Breast epithelium (tissue), 4 donors: ENCODE results near the gene GON4L. TPM values are rescaled to one million over a fixed set of nuclear protein-coding genes. Genes with fewer than 3 reads are reported as not detected.
"Not testable (repeated sequence)": the region's sequence is repeated elsewhere in the genome, so short reads cannot be mapped to it uniquely, and the experiment has no call there.

Experiments used
- DNase-seq, 2 donors: peaks; one replicate each; pipeline ENCODE4 v3.0.0-alpha.2; 2019; ENCODE audit warnings: low spot score in 2 of 2
- H3K27ac ChIP-seq, 2 donors: fragments of 200-600 bp; sonication (generic) in 1 of 2; one replicate each; pipeline ENCODE4 v1.5.1; 2016 to 2019; ENCODE audit warnings: mild to moderate bottlenecking in 1 of 2
- H3K27me3 ChIP-seq, 2 donors: fragments of 200-600 bp; sonication (generic) in 1 of 2; one replicate each; pipeline versions ENCODE4 v1.5.1 to v1.6.0; 2017 to 2019; ENCODE audit warnings: control low read depth in 1 of 2, mild to moderate bottlenecking in 1 of 2
- H3K36me3 ChIP-seq: fragments of 200-600 bp; one replicate; pipeline ENCODE4 v1.5.1; 2019
- H3K4me1 ChIP-seq, 2 donors: fragments of 200-600 bp; sonication (generic); one replicate each; pipeline ENCODE4 v1.5.1; 2016 to 2019; ENCODE audit warnings: control low read depth in 1 of 2
- H3K4me3 ChIP-seq, 3 donors: fragments of 200-600 bp; sonication (generic); 1 replicate in 2 of 3; 2 replicates in 1 of 3; pipeline ENCODE4 v1.5.1; 2016 to 2019; ENCODE audit warnings: mild to moderate bottlenecking in 3 of 3, moderate library complexity in 2 of 3
- H3K9me3 ChIP-seq, 2 donors: fragments of 200-600 bp; sonication (generic) in 1 of 2; one replicate each; pipeline ENCODE4 v1.5.1; 2016 to 2019; ENCODE audit warnings: control low read depth in 1 of 2
- CTCF ChIP-seq, 3 donors: fragments of 450-650 bp; IDR thresholded peaks; one replicate each; pipeline ENCODE4 v1.5.1; 2016 to 2017; ENCODE audit warnings: antibody characterized with exemption in 3 of 3, mild to moderate bottlenecking in 3 of 3, moderate library complexity in 3 of 3
- POLR2A ChIP-seq: fragments of 450-650 bp; IDR thresholded peaks from one replicate; pipeline ENCODE4 v1.6.1; 2016; ENCODE audit warnings: antibody characterized with exemption, mild to moderate bottlenecking, moderate library complexity
- POLR2AphosphoS5 ChIP-seq, 3 donors: sonication (generic); formaldehyde crosslinking; IDR thresholded peaks; one replicate each; pipeline ENCODE4 v1.6.1; 2017; ENCODE audit warnings: antibody characterized with exemption in 3 of 3
- intact Hi-C: fragments of 100-400 bp; cut with DNase I; formaldehyde crosslinking; loops from one replicate; pipeline ENCODE4 v1.15.1; 2023; ENCODE audit warnings: low total_unique reads
- total RNA-seq, 3 donors: library from RNA; depleted of rRNA; stranded (reverse); fragments of >200 nt; gene quantifications; one replicate each; pipeline ENCODE4 v1.1.0, GENCODE V29; 2016

GON4L gene
- total RNA-seq, 3 donors from 2014 or later: 33.3 to 56.4 (median 56.1) TPM

- TF ChIP-seq POLR2A (no peak), CTCF (IDR thresholded peaks at IDR 0.05) (no peak), POLR2AphosphoS5 (IDR thresholded peaks at IDR 0.05) (no peak)
- no peaks in the 10 kb centered on the region for H3K36me3 ChIP-seq
- H3K27me3 ChIP-seq: no peaks in the 10 kb centered on the region
- DNase-seq: no peak
- no peak overlapping the region for H3K27ac ChIP-seq
- no peaks in the 10 kb centered on the region for H3K9me3 ChIP-seq
- no peaks in the 10 kb centered on the region for H3K4me1 ChIP-seq
- H3K4me3 ChIP-seq: no peak overlapping the region
- intact Hi-C loops: no loop called here
These were observed 47.9 kb downstream of the GON4L start for GRCh38 chr1:155809088-155809487.

GRCh38 chr1:155801149-155801548 is 55.9 kb downstream of the GON4L start:
- DNase-seq: no peak
- Histone ChIP-seq H3K4me1 (no peaks in the 10 kb centered on the region), H3K27ac (no peak overlapping the region), H3K27me3 (no peaks in the 10 kb centered on the region), H3K36me3 (no peaks in the 10 kb centered on the region), H3K4me3 (no peak overlapping the region), H3K9me3 (no peaks in the 10 kb centered on the region)
- intact Hi-C loops: no loop called here
- TF ChIP-seq POLR2AphosphoS5 (IDR thresholded peaks at IDR 0.05) (no peak), CTCF (IDR thresholded peaks at IDR 0.05) (no peak), POLR2A (no peak)

DNA sequence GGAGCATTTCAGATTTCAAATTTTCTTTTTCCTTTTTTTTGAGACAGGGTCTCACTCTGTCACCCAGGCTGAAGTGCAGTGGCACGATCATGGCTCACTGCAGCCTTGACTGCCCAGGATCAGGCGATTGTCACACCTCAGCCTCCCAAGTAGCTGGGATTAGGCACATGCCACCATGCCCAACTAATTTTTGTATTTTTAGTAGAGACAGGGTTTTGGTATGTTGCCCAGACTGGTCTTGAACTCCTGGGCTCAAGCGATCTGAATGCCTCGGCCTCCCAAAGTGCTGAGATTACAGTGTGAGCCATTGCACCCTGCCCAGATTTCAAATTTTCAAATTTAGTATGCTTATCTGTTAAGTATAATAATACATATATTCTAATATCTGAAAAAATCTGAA is 61.4 kb downstream of the GON4L start:
- H3K4me3 ChIP-seq, H3K27ac ChIP-seq, DNase-seq, H3K9me3 ChIP-seq, H3K36me3 ChIP-seq, H3K27me3 ChIP-seq, H3K4me1 ChIP-seq, intact Hi-C loops: not testable (repeated sequence)

GRCh38 chr1:155794605-155795245 is 62.3 kb downstream of the GON4L start:
- TF ChIP-seq POLR2A: no peak
- TF ChIP-seq POLR2AphosphoS5 (IDR thresholded peaks at IDR 0.05): no peak
- no peak for TF ChIP-seq CTCF (IDR thresholded peaks at IDR 0.05)
- H3K27me3 ChIP-seq: no peaks in the 10 kb centered on the region
- no peak overlapping the region for H3K4me3 ChIP-seq
- peaks cover 4% of the 10 kb centered on the region for H3K36me3 ChIP-seq
- no peak for DNase-seq
- H3K4me1 ChIP-seq: no peaks in the 10 kb centered on the region
- no peak overlapping the region for H3K27ac ChIP-seq
- intact Hi-C loops: loop anchor here (5.0 kb wide), 1 partner anchor 38 kb away; no protein-coding TSS in a partner anchor
- H3K9me3 ChIP-seq: no peaks in the 10 kb centered on the region

DNA sequence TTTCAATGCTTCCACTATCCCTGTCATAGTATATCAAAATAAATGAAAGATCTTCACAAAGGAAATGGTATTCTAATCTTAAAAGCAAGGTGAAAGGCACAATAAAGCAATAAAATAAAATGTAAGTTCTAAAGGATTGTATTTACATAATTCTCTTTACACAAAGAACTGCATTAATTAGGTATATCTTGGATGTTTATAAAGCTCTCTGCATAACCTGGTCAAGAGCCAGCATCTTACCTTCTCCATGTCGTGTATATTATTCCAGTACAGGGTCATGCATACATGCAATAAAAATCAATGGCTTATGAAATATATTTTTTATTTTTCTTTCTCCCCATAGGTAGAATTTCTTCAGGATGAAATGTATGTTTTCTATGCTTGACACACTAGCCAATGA is 63.8 kb downstream of the GON4L start:
- Histone ChIP-seq H3K9me3 (no peaks in the 10 kb centered on the region), H3K4me3 (no peak overlapping the region), H3K27me3 (no peaks in the 10 kb centered on the region), H3K4me1 (no peaks in the 10 kb centered on the region), H3K27ac (no peak overlapping the region), H3K36me3 (peaks cover 4% of the 10 kb centered on the region)
- TF ChIP-seq POLR2A (no peak), POLR2AphosphoS5 (IDR thresholded peaks at IDR 0.05) (no peak), CTCF (IDR thresholded peaks at IDR 0.05) (no peak)
- intact Hi-C loops: loop anchor here (5.0 kb wide), 1 partner anchor 39 kb away; no protein-coding TSS in a partner anchor
- no peak for DNase-seq

DNA sequence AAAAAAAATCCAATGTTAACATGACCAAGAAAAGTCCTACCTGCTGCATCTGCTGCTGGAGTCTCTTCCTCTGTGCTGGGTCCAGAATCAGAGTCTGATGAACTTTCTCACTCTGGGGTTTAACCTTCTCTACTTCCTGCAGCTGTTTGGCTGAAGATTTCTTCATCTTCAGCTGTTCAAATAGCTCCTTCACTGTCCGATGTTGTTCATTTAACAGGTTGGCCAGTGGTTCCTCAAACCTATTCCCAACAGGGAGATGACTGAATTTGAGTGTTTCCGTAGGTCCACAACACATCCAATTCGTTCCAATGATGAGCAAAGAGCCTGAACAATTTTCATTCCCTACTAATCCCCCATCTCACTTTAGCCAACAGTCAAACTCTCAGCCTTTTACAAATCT is 79.4 kb downstream of the GON4L start:
- intact Hi-C loops: no loop called here
- no peak for DNase-seq
- no peaks in the 10 kb centered on the region for H3K4me1 ChIP-seq
- H3K27me3 ChIP-seq: no peaks in the 10 kb centered on the region
- H3K9me3 ChIP-seq: no peaks in the 10 kb centered on the region
- TF ChIP-seq CTCF (IDR thresholded peaks at IDR 0.05) (no peak), POLR2AphosphoS5 (IDR thresholded peaks at IDR 0.05) (no peak), POLR2A (no peak)
- H3K27ac ChIP-seq: no peak overlapping the region
- H3K36me3 ChIP-seq: no peaks in the 10 kb centered on the region
- H3K4me3 ChIP-seq: no peak overlapping the region
